ENCODE measurements around the gene KLC1. TPM values are rescaled to one million over a fixed set of nuclear protein-coding genes. Genes with fewer than 3 reads are reported as not detected.

KLC1 gene
- total RNA-seq, 2 donors from 2014 or later: 170 to 178 TPM

GRCh38 chr14:103705118-103705503, 76.1 kb downstream of the KLC1 start:
- Histone ChIP-seq H3K9ac (ENCODE audit: extremely low read depth, low read length, poor library complexity, severe bottlenecking) (no peak overlapping the region), H3K36me3 (ENCODE audit: control insufficient read depth, insufficient read depth, low read length) (peaks cover 63% of the 10 kb centered on the region), H3K4me3 (ENCODE audit: low read length) (no peak overlapping the region), H3K4me1 (ENCODE audit: control insufficient read depth, insufficient read depth, low read length) (no peaks in the 10 kb centered on the region), H3K27me3 (ENCODE audit: control insufficient read depth, insufficient read depth, low read length, poor library complexity, severe bottlenecking) (no peaks in the 10 kb centered on the region), H3K9me3 (ENCODE audit: control insufficient read depth, low read length) (no peaks in the 10 kb centered on the region), H3K27ac (ENCODE audit: low read depth, low read length) (peak overlapping the region; percentile 36)
- Mint-ChIP-seq H3K27ac (peak overlapping the region; percentile 58), H3K4me1 (peaks cover 2% of the 10 kb centered on the region), H3K27me3 (ENCODE audit: insufficient read depth) (no peaks in the 10 kb centered on the region), H3K9me3 (no peaks in the 10 kb centered on the region), H3K4me3 (no peak overlapping the region), H3K36me3 (ENCODE audit: low read depth) (peaks cover 42% of the 10 kb centered on the region)
- WGBS, 2 experiments (ENCODE audit: insufficient coverage in 1 of 2, insufficient read length in 1 of 2): 96 to 99% methylated on average over 12 to 15 of the region's 15 CpGs
- DNase-seq: no peak
- TF ChIP-seq CTCF (conservative IDR thresholded peaks at IDR 0.05): no peak

- no peak for DNase-seq
- peaks cover 66% of the 10 kb centered on the region for H3K36me3 ChIP-seq (ENCODE audit: control insufficient read depth, insufficient read depth, low read length)
- no peak overlapping the region for H3K9ac ChIP-seq (ENCODE audit: extremely low read depth, low read length, poor library complexity, severe bottlenecking)
- H3K27me3 Mint-ChIP-seq (ENCODE audit: insufficient read depth): no peaks in the 10 kb centered on the region
- H3K9me3 Mint-ChIP-seq: no peaks in the 10 kb centered on the region
- no peak overlapping the region for H3K4me3 Mint-ChIP-seq
- no peak for TF ChIP-seq CTCF (conservative IDR thresholded peaks at IDR 0.05)
- H3K4me1 ChIP-seq (ENCODE audit: control insufficient read depth, insufficient read depth, low read length): no peaks in the 10 kb centered on the region
- no peaks in the 10 kb centered on the region for H3K9me3 ChIP-seq (ENCODE audit: control insufficient read depth, low read length)
- no peaks in the 10 kb centered on the region for H3K27me3 ChIP-seq (ENCODE audit: control insufficient read depth, insufficient read depth, low read length, poor library complexity, severe bottlenecking)
- H3K36me3 Mint-ChIP-seq (ENCODE audit: low read depth): peaks cover 44% of the 10 kb centered on the region
- no peak overlapping the region for H3K27ac Mint-ChIP-seq
- peak overlapping the region; percentile 36 for H3K27ac ChIP-seq (ENCODE audit: low read depth, low read length)
- H3K4me3 ChIP-seq (ENCODE audit: low read length): no peak overlapping the region
- peaks cover 2% of the 10 kb centered on the region for H3K4me1 Mint-ChIP-seq
- WGBS, 2 experiments (ENCODE audit: insufficient coverage in 1 of 2, insufficient read length in 1 of 2): 91 to 96% methylated on average over 15 to 28 of the region's 28 CpGs
Observed at GRCh38 chr14:103705504-103706284, 76.7 kb downstream of the KLC1 start.

- Mint-ChIP-seq H3K36me3 (ENCODE audit: low read depth) (peaks cover 52% of the 10 kb centered on the region), H3K9me3 (no peaks in the 10 kb centered on the region), H3K4me3 (no peak overlapping the region), H3K27me3 (ENCODE audit: insufficient read depth) (no peaks in the 10 kb centered on the region), H3K4me1 (peaks cover 10% of the 10 kb centered on the region), H3K27ac (no peak overlapping the region)
- no peak for DNase-seq
- Histone ChIP-seq H3K4me3 (ENCODE audit: low read length) (no peak overlapping the region), H3K36me3 (ENCODE audit: control insufficient read depth, insufficient read depth, low read length) (peaks cover 65% of the 10 kb centered on the region), H3K27me3 (ENCODE audit: control insufficient read depth, insufficient read depth, low read length, poor library complexity, severe bottlenecking) (no peaks in the 10 kb centered on the region), H3K27ac (ENCODE audit: low read depth, low read length) (peak overlapping the region; percentile 38), H3K9ac (ENCODE audit: extremely low read depth, low read length, poor library complexity, severe bottlenecking) (no peak overlapping the region), H3K4me1 (ENCODE audit: control insufficient read depth, insufficient read depth, low read length) (no peaks in the 10 kb centered on the region), H3K9me3 (ENCODE audit: control insufficient read depth, low read length) (no peaks in the 10 kb centered on the region)
- 93 to 98% methylated on average over 16 to 41 of the region's 41 CpGs for WGBS, 2 experiments (ENCODE audit: insufficient coverage in 1 of 2, insufficient read length in 1 of 2)
- TF ChIP-seq CTCF (conservative IDR thresholded peaks at IDR 0.05): no peak
Observed at GRCh38 chr14:103706551-103707328, 77.7 kb downstream of the KLC1 start.
